ENCODE results near the gene RNF141. TPM values are rescaled to one million over a fixed set of nuclear protein-coding genes. Genes with fewer than 3 reads are reported as not detected.

The RNF141 gene
- total and polyA plus RNA-seq, 2 experiments from 2014 or later, result 35.9 to 46.9 TPM

GRCh38 chr11:10522921-10523320, 18.1 kb downstream of the RNF141 start:
- H2AFZ ChIP-seq, result no peak overlapping the region
- H4K20me1 ChIP-seq (ENCODE audit: insufficient read depth), result no peaks in the 10 kb centered on the region
- DNase-seq, result no peak
- TF ChIP-seq EZH2phosphoT487 (IDR thresholded peaks at IDR 0.05; ENCODE audit: insufficient read depth, low read depth) (no peak), EZH2 (IDR thresholded peaks at IDR 0.05; ENCODE audit: insufficient read depth, poor library complexity, severe bottlenecking) (no peak)
- no peaks in the 10 kb centered on the region for H3K27me3 ChIP-seq (replicated peaks; ENCODE audit: insufficient read depth)
- in situ Hi-C loops (cut with MboI), result loop anchor here (10.0 kb wide), 1 partner anchor 212 kb away; no protein-coding TSS in a partner anchor
- no peaks in the 10 kb centered on the region for H3K79me2 ChIP-seq (ENCODE audit: insufficient read depth)
- H3K4me3 ChIP-seq, result no peak overlapping the region
- WGBS, 2 experiments (ENCODE audit: low coverage in 1 of 2, low lambda C conversion rate in 2 of 2, missing lambda C conversion rate in 2 of 2), result 35 to 45% methylated on average over 2 of the region's 2 CpGs
- H3K4me2 ChIP-seq (ENCODE audit: unreplicated experiment), result no peak overlapping the region
- peaks cover 16% of the 10 kb centered on the region for H3K4me1 ChIP-seq (ENCODE audit: insufficient read depth)
- H3K36me3 ChIP-seq (ENCODE audit: low read depth), result peaks cover 39% of the 10 kb centered on the region
- no peaks in the 10 kb centered on the region for H3K9me3 ChIP-seq (ENCODE audit: low read depth)
- H3K27ac ChIP-seq, result no peak overlapping the region
- no peak overlapping the region for H3K9ac ChIP-seq
- H3K9me2 ChIP-seq (ENCODE audit: insufficient read depth), result no peaks in the 10 kb centered on the region
- H3F3A ChIP-seq (ENCODE audit: insufficient read depth), result peaks cover 13% of the 10 kb centered on the region

GRCh38 chr11:10522276-10522675, 18.7 kb downstream of the RNF141 start:
- H3K4me3 ChIP-seq, result no peak overlapping the region
- in situ Hi-C loops (cut with MboI), result loop anchor here (10.0 kb wide), 1 partner anchor 213 kb away; no protein-coding TSS in a partner anchor
- H3K9me3 ChIP-seq (ENCODE audit: low read depth), result no peaks in the 10 kb centered on the region
- H3K4me1 ChIP-seq (ENCODE audit: insufficient read depth), result peaks cover 10% of the 10 kb centered on the region
- no peaks in the 10 kb centered on the region for H3K27me3 ChIP-seq (replicated peaks; ENCODE audit: insufficient read depth)
- H3F3A ChIP-seq (ENCODE audit: insufficient read depth), result peaks cover 9% of the 10 kb centered on the region
- H3K36me3 ChIP-seq (ENCODE audit: low read depth), result peaks cover 39% of the 10 kb centered on the region
- H3K4me2 ChIP-seq (ENCODE audit: unreplicated experiment), result no peak overlapping the region
- H3K79me2 ChIP-seq (ENCODE audit: insufficient read depth), result no peaks in the 10 kb centered on the region
- TF ChIP-seq EZH2 (IDR thresholded peaks at IDR 0.05; ENCODE audit: insufficient read depth, poor library complexity, severe bottlenecking), result no peak
- TF ChIP-seq EZH2phosphoT487 (IDR thresholded peaks at IDR 0.05; ENCODE audit: insufficient read depth, low read depth), result no peak
- no peak overlapping the region for H2AFZ ChIP-seq
- WGBS, 2 experiments (ENCODE audit: low coverage in 1 of 2, low lambda C conversion rate in 2 of 2, missing lambda C conversion rate in 2 of 2), result 67 to 71% methylated on average over 1 of the region's 1 CpG
- no peaks in the 10 kb centered on the region for H3K9me2 ChIP-seq (ENCODE audit: insufficient read depth)
- no peaks in the 10 kb centered on the region for H4K20me1 ChIP-seq (ENCODE audit: insufficient read depth)
- no peak overlapping the region for H3K9ac ChIP-seq
- DNase-seq, result no peak
- no peak overlapping the region for H3K27ac ChIP-seq

GRCh38 chr11:10520562-10520961, 20.4 kb downstream of the RNF141 start:
- no peak overlapping the region for H3K4me3 ChIP-seq
- no peak overlapping the region for H3K9ac ChIP-seq
- no peak overlapping the region for H3K4me2 ChIP-seq (ENCODE audit: unreplicated experiment)
- 97 to 100% methylated on average over 2 of the region's 2 CpGs for WGBS, 2 experiments (ENCODE audit: low coverage in 1 of 2, low lambda C conversion rate in 2 of 2, missing lambda C conversion rate in 2 of 2)
- TF ChIP-seq EZH2phosphoT487 (IDR thresholded peaks at IDR 0.05; ENCODE audit: insufficient read depth, low read depth), result no peak
- TF ChIP-seq EZH2 (IDR thresholded peaks at IDR 0.05; ENCODE audit: insufficient read depth, poor library complexity, severe bottlenecking), result no peak
- H2AFZ ChIP-seq, result no peak overlapping the region
- H3K79me2 ChIP-seq (ENCODE audit: insufficient read depth), result no peaks in the 10 kb centered on the region
- no peaks in the 10 kb centered on the region for H4K20me1 ChIP-seq (ENCODE audit: insufficient read depth)
- in situ Hi-C loops (cut with MboI), result loop anchor here (10.0 kb wide), 1 partner anchor 214 kb away; no protein-coding TSS in a partner anchor
- no peaks in the 10 kb centered on the region for H3K27me3 ChIP-seq (replicated peaks; ENCODE audit: insufficient read depth)
- peaks cover 6% of the 10 kb centered on the region; the same call in 1 of the 2 replicates for H3F3A ChIP-seq (ENCODE audit: insufficient read depth)
- H3K27ac ChIP-seq, result no peak overlapping the region
- no peak for DNase-seq
- H3K9me3 ChIP-seq (ENCODE audit: low read depth), result no peaks in the 10 kb centered on the region
- peaks cover 36% of the 10 kb centered on the region for H3K36me3 ChIP-seq (ENCODE audit: low read depth)
- H3K9me2 ChIP-seq (ENCODE audit: insufficient read depth), result no peaks in the 10 kb centered on the region
- no peaks in the 10 kb centered on the region for H3K4me1 ChIP-seq (ENCODE audit: insufficient read depth)

- peaks cover 7% of the 10 kb centered on the region for H3K4me1 ChIP-seq (ENCODE audit: insufficient read depth)
- no peaks in the 10 kb centered on the region for H4K20me1 ChIP-seq (ENCODE audit: insufficient read depth)
- peaks cover 30% of the 10 kb centered on the region for H3K36me3 ChIP-seq (ENCODE audit: low read depth)
- H3K27me3 ChIP-seq (replicated peaks; ENCODE audit: insufficient read depth), result no peaks in the 10 kb centered on the region
- no peaks in the 10 kb centered on the region for H3K9me3 ChIP-seq (ENCODE audit: low read depth)
- no peaks in the 10 kb centered on the region for H3K79me2 ChIP-seq (ENCODE audit: insufficient read depth)
- no peak overlapping the region for H3K9ac ChIP-seq
- in situ Hi-C loops (cut with MboI), result loop anchor here (10.0 kb wide), 1 partner anchor 215 kb away; no protein-coding TSS in a partner anchor
- no peak overlapping the region for H2AFZ ChIP-seq
- H3F3A ChIP-seq (ENCODE audit: insufficient read depth), result peaks cover 11% of the 10 kb centered on the region
- no peaks in the 10 kb centered on the region for H3K9me2 ChIP-seq (ENCODE audit: insufficient read depth)
- 91 to 100% methylated on average over 2 of the region's 2 CpGs for WGBS, 2 experiments (ENCODE audit: low coverage in 1 of 2, low lambda C conversion rate in 2 of 2, missing lambda C conversion rate in 2 of 2)
- TF ChIP-seq EZH2phosphoT487 (IDR thresholded peaks at IDR 0.05; ENCODE audit: insufficient read depth, low read depth) (no peak), EZH2 (IDR thresholded peaks at IDR 0.05; ENCODE audit: insufficient read depth, poor library complexity, severe bottlenecking) (no peak)
- no peak overlapping the region for H3K4me2 ChIP-seq (ENCODE audit: unreplicated experiment)
- no peak overlapping the region for H3K27ac ChIP-seq
- no peak for DNase-seq
- H3K4me3 ChIP-seq, result no peak overlapping the region
These were observed 21.4 kb downstream of the RNF141 start for GRCh38 chr11:10519630-10520029.

Measured in GM23248 (cell line).